Right ventricle myocardium inferior (tissue), 1 donor: ENCODE measurements around the gene HOMER3. TPM values are rescaled to one million over a fixed set of nuclear protein-coding genes. Genes with fewer than 3 reads are reported as not detected.
A peak's percentile ranks its signal among the peaks of the same experiment; 100 is the strongest.
"Not testable (repeated sequence)": the region's sequence is repeated elsewhere in the genome, so short reads cannot be mapped to it uniquely, and the experiment has no call there.

Experiments
- ATAC-seq: fragments of 200-7000 bp; cut with Tn5 transposase; one replicate; pipeline ENCODE4 v1.9.1; 2020; ENCODE audit warnings: mild to moderate bottlenecking, moderate library complexity
- DNase-seq: peaks from one replicate; pipeline ENCODE4 v3.0.0; 2021; ENCODE audit errors: missing footprints
- intact Hi-C: fragments of 100-400 bp; cut with DNase I; formaldehyde crosslinking; loops from one replicate; pipeline ENCODE4 v1.11.0; 2022
- total RNA-seq: library from RNA; stranded (reverse); fragmentation: NEBNext Ultra II Directional; extraction: Animal tissue kit (Norgen Biotek cat#: 25700); gene quantifications from one replicate; pipeline ENCODE4 v1.2.1, GENCODE V29; 2021
- donor health status: DM: no; HTN: yes; CAD: no; lungs with severe emphysema.

Gene HOMER3
- total RNA-seq, 1 donor from 2014 or later: 15.2 TPM

GRCh38 chr19:18932216-18932841, 8.7 kb downstream of the HOMER3 start:
- intact Hi-C loops: no loop called here
- DNase-seq: peak; percentile 91
- peak; percentile 85 for ATAC-seq

- intact Hi-C loops: no loop called here
- DNase-seq: no peak
Observed at GRCh38 chr19:18931316-18932162, 9.5 kb downstream of the HOMER3 start.

GRCh38 chr19:18929311-18929710, 11.7 kb downstream of the HOMER3 start:
- intact Hi-C loops: no loop called here
- ATAC-seq (no peak), DNase-seq (no peak)

More at GRCh38 chr19:18931316-18932162, 9.5 kb downstream of the HOMER3 start:
- no peak for ATAC-seq

GRCh38 chr19:18928018-18928805, 12.8 kb downstream of the HOMER3 start:
- ATAC-seq: no peak

GRCh38 chr19:18924684-18925213, 16.3 kb downstream of the HOMER3 start:
- ATAC-seq (no peak), DNase-seq (no peak)
- intact Hi-C loops: no loop called here

More at GRCh38 chr19:18928018-18928805, 12.8 kb downstream of the HOMER3 start:
- no peak for DNase-seq
- intact Hi-C loops: no loop called here

- ATAC-seq (no peak), DNase-seq (no peak)
- intact Hi-C loops: no loop called here
Observed at GRCh38 chr19:18922228-18922985, 18.6 kb downstream of the HOMER3 start.

- intact Hi-C loops: no loop called here
- ATAC-seq: no peak
- no peak for DNase-seq
Observed at GRCh38 chr19:18921593-18921992, 19.4 kb downstream of the HOMER3 start.

GRCh38 chr19:18920400-18920799, 20.6 kb downstream of the HOMER3 start:
- ATAC-seq: no peak
- no peak for DNase-seq
- intact Hi-C loops: no loop called here

GRCh38 chr19:18919900-18920214, 21.2 kb downstream of the HOMER3 start:
- ATAC-seq: no peak
- intact Hi-C loops: loop anchor here (1.0 to 10.0 kb wide), 2 partner anchors 349 to 465 kb away; partner anchors contain the start of gene UBA52
- DNase-seq: no peak

GRCh38 chr19:18919086-18919899, 21.7 kb downstream of the HOMER3 start, which contains the start of the genes COPE and DDX49:
TSS of gene COPE (minus strand) at chr19:18919387. CDS start at chr19:18919348, 39 bp downstream.
TSS of gene DDX49 (plus strand) at chr19:18919715. CDS start at chr19:18919742, 27 bp downstream.
- ATAC-seq: peak; percentile 99
- intact Hi-C loops: loop anchor here (1.0 to 10.0 kb wide), 2 partner anchors 348 to 464 kb away; partner anchors contain the start of gene UBA52

GRCh38 chr19:18917593-18917992, 23.4 kb downstream of the HOMER3 start:
- intact Hi-C loops: loop anchor here (10.0 kb wide), 1 partner anchor 463 kb away; no protein-coding TSS in a partner anchor
- DNase-seq: peak; percentile 42
- not testable (repeated sequence) for ATAC-seq

More at GRCh38 chr19:18919086-18919899, 21.7 kb downstream of the HOMER3 start, which contains the start of the genes COPE and DDX49:
- peak; percentile 98 for DNase-seq

GRCh38 chr19:18915639-18916038, 25.4 kb downstream of the HOMER3 start:
- no peak for ATAC-seq
- intact Hi-C loops: loop anchor here (10.0 kb wide), 1 partner anchor 461 kb away; no protein-coding TSS in a partner anchor
- DNase-seq: no peak

GRCh38 chr19:18913466-18913865, 27.6 kb downstream of the HOMER3 start:
- no peak for DNase-seq
- intact Hi-C loops: loop anchor here (10.0 kb wide), 1 partner anchor 459 kb away; no protein-coding TSS in a partner anchor
- ATAC-seq: no peak

- DNase-seq: no peak
- no peak for ATAC-seq
- intact Hi-C loops: loop anchor here (10.0 kb wide), 1 partner anchor 458 kb away; no protein-coding TSS in a partner anchor
Observed at GRCh38 chr19:18912933-18913332, 28.1 kb downstream of the HOMER3 start.

- ATAC-seq (no peak), DNase-seq (no peak)
- intact Hi-C loops: loop anchor here (10.0 kb wide), 1 partner anchor 456 kb away; no protein-coding TSS in a partner anchor
Observed at GRCh38 chr19:18910801-18911436, 30.1 kb downstream of the HOMER3 start.

- ATAC-seq (no peak), DNase-seq (no peak)
- intact Hi-C loops: loop anchor here (10.0 kb wide), 1 partner anchor 455 kb away; no protein-coding TSS in a partner anchor
Observed at GRCh38 chr19:18910010-18910409, 31.0 kb downstream of the HOMER3 start.
